Stimulated activated naive CD4-positive, alpha-beta T cell treated with Interleukin-2 at 50 U/mL for 16 hours (primary cell): ENCODE measurements around the gene SLC17A3.

Experiments used
- DNase-seq: peaks from one replicate; lab custom pipeline; 2025; lab: John Stamatoyannopoulos, UW

SLC17A3 gene, protein sequence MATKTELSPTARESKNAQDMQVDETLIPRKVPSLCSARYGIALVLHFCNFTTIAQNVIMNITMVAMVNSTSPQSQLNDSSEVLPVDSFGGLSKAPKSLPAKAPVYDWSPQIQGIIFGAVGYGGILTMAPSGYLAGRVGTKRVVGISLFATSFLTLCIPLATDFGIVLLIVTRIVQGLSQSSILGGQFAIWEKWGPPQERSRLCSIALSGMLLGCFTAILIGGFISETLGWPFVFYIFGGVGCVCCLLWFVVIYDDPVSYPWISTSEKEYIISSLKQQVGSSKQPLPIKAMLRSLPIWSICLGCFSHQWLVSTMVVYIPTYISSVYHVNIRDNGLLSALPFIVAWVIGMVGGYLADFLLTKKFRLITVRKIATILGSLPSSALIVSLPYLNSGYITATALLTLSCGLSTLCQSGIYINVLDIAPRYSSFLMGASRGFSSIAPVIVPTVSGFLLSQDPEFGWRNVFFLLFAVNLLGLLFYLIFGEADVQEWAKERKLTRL

DNA sequence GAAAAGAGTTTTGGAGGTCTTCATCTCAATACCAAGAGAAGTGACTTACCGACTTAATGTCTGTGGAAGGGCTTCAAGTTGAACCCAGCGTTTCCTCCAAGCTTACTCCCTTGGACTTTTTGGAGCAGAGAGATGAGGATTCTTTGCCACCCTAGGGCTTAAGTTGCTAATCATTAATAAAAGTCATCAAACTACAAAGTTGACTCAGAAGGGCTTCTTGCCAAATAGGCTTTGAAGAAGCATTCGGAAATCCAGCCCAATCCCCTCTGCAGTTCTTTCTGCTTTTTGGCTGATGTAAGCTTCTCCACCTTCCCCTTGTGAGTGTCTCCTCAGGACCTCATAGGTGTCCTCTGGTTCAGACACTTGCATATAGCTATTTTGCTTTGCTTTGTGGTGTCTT, at the start of gene SLC17A3:
SLC17A3 (minus strand) TSS at position 126 of the 400 bp plus-strand sequence. CDS start 5,856 bp downstream, outside the sequence.
- DNase-seq, result no peak

DNA sequence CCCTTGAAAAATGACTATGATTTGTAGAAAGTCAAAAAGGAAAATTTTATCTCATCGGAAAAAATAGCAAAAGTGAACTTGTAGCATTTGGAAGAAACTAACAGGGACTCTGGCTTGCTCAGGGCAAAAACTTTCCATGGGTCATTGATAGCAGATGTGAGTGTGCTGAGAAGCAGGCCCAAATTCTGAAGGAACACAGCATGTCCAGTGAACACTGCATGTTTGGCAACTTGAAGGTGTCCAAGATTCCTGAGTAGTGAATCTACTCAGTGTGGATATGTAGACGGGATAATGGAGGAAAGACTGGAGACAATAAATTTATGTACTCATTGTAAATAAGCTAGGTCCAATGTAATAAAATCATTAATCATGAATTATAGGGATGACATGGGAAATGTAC, 48.3 kb upstream of the SLC17A3 start:
- DNase-seq, result no peak

DNA sequence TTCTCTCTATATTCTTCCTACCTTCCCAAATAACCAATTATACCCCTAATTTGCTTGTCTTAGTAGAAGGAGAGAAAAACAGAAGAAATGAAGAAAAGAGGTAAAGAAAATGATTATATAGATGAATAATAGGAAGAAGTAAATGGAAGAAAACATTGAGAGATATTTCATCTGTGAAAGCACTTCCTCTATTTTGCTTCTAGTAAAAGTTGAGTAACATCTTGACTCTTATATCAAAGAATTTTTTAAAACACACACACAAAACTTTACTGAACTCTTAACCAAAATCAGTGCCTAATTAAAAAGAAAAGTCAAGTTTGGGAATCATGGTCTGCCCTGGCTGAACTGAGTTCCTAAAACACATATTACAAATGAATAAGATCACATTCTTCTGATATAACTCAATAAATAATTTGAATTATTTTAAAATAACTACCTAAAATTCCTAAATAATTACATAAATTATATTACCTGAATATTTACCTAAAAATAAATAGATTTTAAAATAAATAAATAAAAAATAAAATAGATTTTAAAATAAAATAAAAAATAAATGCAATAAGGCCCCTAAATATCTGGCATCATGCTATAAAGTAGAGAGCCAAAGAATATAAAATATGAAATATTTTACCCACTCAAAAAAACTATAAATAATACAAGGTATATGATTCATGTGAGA, 47.6 kb upstream of the SLC17A3 start:
- no peak for DNase-seq

DNA sequence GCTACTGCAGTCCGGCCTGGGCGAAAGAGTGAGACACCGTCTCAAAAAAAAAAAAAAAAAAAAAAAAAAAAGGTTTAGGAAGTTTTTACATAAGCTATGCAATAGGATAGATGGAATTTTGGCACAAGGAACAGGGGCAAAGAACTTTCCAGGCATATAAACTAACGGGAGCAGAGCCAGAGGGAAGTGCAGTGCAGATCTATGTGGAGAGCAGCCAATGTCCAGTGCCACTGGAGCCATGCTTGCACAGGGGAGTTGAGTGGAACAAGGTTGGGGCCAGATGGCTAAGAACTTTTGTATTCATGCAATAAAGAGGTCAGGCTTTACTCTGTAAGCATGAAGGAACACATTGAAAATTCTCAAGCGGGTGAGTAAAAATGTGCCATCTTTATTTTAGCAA, 45.6 kb upstream of the SLC17A3 start:
- no peak for DNase-seq

DNA sequence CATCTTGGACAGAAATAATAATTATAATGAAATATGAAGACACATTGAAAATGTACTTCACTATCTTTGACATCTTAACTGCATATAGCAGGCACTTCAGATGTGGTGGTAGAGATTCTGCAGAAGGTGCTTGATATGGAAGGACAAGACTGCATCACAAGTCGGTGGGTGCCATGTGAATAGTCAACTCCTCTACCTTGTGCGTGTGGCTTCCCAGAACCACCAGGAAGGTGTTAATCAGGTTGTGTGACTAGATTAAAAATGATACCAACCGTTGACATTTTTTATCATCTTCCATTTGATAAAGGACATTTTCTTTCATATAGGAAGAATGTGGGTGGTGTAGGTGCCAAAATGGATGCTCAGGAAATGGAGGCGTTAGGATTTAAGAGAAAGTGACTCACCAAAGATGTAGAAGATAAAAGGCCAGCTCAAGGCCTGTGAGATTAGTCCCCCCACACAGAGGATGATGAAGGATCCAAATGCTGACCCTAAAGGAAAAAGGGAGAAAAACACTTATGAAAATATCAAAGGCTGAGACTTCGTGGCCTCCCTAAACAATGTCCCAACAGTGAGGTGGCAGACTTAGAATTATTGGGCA, 44.1 kb upstream of the SLC17A3 start:
- DNase-seq, result no peak

DNA sequence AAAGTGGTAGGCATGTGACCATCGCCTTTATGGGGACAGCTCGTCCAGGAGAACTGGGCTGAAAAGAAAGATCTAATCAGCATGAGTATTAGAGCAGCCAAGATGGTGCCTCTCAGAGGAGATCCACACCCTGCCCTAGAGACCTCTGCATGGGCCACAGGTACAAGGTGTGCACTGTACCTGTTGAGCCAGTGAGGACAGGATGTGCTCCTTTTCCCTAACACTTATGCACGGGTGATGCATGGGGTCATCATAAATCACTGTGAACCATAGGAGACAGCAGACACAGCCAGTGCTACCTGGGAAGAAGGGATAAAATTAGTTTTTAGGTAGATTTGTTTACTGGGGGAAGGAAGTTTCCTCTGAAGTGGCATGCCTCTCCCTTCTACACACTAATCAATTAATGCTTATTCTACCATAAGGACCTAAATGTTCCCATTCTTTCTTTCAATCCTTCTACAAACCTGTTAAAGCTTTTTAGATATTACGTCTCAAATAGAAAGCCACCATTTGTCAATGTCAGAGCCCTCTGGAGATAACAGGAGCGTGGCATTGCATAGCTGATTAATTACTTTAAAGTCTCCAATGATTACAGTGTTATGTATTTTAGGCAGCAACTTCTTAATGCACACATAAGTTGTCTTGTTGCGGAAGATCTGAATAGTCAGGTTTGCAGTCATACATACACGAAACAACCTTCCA, 42.9 kb upstream of the SLC17A3 start:
- DNase-seq, result no peak

DNA sequence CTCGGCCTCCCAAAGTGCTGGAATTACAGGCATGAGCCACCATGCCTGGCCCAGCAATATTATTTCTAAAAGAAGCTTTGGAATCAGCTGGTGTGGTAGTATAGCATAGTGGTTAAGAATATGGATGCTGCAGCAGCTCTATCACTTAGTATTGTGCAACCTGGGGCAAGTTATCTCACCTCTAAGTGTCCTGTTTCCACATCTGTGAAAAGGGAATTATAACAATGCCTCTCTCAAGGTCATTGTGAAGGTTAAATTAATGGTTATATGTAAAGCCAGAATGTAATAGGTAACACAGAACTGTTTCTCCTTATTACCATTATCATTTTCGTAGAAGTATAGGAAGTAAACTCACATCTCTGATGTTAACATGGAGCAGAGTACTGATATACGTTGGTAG, 42.3 kb upstream of the SLC17A3 start:
- DNase-seq, result no peak

DNA sequence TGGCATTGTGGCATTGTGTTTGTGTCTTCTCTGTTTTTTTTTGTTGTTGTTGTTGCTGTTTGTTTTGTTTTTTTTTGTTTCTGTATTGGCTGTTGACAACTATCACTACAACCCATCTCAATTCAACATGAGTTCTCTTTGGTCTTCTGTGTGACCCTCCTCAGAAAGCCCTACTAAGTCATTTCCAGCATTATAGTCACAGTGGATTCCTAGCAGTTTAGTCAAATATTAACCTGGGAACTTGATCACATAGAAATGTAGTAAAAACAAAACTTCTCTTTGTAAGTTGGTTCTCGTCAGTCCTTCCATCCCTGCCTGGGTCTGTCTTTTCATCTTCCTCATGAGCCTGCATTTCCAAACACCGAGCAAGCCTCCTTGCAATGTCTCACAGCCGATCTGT, 39.7 kb upstream of the SLC17A3 start:
- DNase-seq, result no peak

DNA sequence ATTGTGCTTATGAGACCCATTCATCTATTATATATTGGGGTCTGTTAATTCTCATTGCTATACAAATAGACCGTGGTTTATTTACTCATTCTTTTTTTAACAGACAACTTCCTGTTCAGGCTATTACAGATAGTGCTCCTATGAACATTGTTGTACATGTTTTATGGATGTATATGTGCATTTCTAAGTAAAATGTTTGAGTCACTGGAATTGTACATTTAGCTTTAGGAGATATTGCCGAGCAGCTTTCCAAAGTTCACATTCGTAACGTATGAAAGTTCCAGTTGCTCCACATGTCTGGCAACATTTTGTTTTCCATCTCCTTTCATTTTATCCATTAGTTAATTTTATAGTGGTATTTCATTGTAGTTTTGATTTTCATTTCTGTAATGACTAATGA, 37.3 kb upstream of the SLC17A3 start:
- DNase-seq, result no peak

DNA sequence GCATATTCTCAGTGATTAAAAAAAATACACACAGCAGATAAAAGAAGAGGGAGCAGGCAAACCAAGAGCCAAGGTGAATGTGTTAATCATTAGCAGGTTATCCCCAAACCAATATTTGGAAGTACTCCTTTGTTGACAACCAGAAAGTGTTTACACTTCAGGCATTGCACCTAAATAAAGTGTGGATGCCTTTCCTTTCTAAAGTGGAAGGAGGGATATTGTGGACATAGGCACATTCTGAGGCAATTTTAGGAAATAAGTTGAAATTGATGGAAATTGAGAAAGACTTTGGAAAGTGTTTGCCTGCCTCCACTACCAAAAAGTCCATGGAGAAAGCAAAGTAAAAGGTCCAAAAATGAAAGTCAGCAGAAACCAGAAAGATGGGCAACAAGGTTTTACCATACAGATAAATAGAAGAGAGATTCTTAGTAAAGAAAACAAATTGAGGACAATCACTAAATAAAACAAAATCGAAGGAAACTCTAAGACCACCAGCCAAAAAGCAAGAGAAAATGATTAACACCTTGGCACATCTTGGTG, 33.5 kb upstream of the SLC17A3 start:
- DNase-seq, result no peak

DNA sequence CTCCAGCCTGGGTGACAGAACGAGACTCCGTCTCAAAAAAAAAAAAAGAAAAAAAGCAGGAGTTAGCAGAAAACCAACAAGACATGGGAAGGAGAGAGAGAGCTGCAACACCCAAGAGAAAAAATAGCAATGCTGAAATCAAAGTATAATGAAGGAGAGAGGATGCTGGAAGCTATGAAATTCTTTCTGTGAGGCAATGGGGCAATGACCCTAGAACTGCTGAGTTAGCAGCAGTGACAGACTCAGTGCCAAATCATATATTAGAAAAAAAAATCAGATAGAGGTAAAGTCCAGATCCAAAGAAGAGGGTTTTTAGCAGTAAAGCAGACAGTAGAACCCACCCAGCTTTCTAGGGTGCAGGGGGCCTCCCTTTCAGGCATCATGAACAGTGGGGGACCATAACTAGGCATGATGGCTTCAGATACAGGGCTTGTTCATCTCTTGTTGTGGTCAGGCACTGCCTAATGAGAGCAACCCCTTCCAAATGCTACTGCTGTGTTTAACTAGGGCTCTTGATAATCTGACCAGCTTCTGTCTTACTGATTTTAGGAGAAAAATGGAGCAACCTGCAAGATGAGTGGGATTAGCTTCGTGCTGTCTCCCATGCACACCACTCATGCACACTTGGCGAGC, 29.5 kb upstream of the SLC17A3 start:
- DNase-seq, result no peak

DNA sequence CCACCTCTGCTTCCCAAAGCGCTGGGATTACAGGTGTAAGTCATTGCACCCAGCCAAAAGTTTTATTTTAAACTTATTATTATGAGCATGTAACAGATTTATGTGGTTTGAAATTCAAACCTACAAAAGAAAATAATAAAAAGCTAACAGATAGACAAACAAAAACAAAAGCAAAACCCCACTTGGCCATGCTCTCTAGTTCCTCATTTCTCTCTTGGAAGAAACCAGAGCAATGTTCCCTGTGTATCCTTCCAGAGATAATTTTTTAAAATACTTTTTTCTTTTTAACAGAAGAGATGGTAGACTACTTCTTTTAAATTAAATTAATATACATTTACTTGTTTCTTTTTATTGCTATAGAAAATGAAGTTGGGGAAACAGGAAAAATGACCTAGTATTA, 28.0 kb upstream of the SLC17A3 start:
- no peak for DNase-seq

DNA sequence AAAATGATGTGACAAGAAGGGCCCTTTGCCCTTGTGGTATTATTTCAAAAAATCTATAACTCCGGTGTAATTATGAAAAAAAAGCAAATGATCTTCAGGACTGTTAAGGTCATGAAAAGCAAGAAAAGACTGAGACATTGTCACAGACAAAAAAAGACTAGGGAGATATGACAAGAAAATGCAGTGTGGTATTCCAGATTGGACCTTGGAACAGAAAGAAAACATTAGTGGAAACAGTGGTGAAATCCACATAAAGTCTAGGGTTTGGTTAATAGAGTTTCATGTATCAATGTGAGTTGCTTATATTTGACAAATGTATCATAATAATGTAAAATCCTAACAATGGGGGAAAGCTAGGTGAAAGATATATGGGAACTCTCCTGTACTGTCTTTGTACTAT, 26.8 kb upstream of the SLC17A3 start:
- no peak for DNase-seq

DNA sequence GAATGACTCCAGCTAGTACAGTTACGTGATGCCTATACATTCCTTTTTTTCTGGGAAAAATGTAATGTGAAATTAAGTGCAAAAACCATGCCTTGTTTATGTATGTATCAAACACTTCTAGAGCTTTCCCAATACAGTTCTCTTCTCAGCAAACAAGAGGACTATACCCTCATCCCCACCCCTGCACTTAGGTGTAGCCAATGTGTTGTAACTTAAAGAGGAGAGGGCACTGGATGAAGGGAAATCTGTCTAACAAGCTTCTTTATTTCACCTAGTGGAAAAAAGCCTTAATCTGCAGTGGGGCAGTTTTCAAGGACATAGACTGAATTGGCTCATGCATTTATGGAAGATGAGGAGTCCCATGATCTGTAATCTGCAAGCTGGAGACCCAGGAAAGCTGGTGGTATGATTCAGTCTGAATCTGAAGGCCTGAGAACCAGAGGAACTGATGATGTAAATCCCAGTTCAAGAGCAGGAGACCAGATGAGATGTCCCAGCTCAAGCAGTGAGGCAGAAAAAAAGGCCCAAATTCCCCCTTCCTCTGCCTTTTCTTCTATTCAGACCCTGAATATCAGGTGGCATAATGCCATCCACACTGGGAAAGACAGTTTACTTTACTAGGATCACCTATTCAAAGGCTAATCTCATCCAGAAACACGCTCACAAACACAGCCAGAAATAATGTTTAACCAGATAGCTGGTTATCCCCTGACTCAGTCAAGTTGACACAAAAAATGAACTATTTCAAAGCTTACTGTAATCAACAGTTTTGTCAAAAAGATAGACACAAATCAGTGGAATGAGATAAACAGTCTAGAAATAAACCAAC, 25.8 kb upstream of the SLC17A3 start:
- DNase-seq, result no peak

DNA sequence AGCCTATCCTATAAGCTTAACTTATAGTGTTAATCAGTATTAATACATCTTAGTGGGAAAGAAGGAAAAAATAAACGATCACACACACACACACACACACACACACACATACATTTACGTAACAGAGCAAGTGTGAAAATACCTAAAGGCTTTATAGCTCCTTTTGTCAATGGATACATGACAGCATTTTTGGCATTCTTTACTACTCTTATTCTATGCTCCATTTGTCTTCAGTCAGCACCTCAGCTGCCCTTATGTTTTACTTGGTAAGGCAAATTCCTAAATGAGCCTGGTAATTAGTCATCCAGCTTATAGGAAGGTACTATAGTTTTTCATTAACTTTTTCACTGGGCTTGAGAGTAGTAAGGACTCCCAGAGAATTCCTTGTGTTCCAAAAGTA, 25.1 kb upstream of the SLC17A3 start:
- no peak for DNase-seq

DNA sequence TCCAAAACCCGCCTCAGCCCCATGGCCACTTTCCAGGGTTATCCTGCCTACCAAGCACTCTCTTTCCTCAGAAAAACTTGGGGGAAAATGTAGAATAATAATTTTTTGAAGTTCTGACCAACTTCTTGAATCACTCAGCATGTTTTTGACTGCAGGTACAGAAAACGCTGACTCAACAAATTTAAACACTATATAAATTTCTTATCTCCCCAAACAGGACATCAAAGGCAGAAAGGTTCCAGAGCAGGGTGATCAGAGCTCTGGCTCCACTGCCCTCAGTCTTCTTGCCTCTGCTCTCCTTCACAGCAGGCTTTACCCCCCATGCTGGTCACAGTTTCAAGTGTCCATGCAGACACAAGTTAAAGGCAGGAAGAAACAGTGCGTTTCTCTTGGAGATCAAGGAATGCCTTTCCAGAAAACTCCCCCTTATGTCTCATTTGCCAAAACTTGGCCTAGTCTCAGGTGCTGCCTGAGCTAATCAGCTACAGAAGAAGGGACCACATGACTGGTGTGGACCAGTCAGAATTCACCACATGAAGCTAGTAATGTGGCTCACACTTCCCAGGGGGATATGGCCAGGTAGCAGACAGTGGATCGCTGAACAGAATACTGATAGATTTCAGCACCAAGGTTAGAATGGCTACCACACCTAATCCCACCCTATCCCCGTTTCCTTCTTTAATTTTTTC, 24.4 kb upstream of the SLC17A3 start:
- no peak for DNase-seq

DNA sequence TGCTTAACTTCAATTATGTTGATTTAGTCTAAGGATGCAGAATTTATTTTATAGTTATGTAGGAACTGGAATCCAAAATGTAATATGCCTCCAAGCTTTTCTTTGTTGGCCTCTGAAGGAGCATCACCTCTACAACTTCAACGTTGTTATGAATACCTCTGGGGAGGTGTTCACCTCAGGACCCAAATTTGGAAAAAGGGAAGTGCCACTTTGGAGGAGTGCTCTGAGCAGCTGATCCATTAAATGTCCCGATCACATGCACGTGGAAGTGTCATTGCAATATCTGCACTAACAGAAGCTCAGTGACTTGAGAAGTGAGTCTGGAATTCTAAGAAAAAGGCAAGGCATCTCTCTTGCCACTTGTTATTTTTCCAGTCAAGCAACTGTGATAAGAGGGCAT, 22.2 kb upstream of the SLC17A3 start:
- no peak for DNase-seq

DNA sequence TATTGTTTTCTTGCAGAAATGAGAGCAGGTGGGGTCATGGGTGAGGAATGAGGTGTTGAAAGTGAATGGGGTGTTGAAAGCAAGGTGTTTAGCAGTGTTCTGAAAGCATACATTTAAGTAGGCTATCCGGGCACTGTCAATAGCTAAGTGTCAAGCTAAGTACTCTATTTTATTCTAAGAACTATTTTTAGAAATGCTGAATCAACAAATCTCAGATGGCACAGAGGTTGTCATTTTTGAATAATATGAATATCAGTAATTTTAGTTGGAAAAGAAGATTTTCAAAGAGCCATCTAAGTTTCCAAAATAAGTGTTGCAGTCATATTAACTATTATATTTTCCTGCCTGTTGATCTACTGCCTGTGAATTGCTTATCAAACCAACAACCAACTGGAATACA, 21.7 kb upstream of the SLC17A3 start:
- no peak for DNase-seq

DNA sequence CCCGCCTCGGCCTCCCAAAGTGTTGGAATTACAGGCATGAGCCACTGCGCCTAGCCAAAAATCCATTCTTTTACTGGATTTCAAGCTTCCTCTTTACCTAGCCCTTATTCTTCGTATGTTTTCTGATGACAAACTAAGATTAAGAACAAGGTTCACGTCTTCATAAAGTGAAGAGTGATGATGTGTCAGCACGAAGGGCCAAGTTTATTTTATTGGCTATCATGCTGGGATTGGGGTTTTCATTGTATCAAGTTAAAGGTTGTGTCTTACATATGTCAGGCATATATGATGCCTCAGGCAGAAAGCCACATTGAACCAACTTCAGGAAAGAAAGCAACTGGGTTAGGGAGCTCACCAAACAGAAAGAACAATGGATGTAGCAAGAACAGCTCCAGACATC, 19.7 kb upstream of the SLC17A3 start:
- no peak for DNase-seq

DNA sequence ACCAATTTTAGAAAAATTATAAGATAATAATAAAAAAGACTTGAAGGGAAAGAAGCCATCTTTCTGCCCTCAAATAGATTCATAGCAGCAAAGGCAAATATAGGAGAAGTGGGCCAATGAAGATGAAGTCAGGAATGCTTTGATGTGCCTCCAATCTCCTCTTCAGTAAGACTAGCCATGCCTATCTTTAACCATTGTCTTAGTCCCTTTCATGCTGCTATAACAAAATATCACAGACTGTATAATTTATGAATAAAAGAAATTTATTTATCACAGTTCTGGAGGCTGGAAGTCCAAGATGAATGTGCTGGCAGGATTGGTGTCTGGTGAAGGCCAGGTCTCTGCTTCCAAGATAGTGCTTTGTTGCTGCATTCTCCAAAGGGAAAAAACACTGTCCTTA, 18.8 kb upstream of the SLC17A3 start:
- no peak for DNase-seq
